H1 (cell line): ENCODE data around the gene SLC35F1. TPM values are rescaled to one million over a fixed set of nuclear protein-coding genes. Genes with fewer than 3 reads are reported as not detected.

ENCODE experiments used
- CTCF ChIA-PET: fragments of 300-600 bp; sonication (Branson Sonifier 250); formaldehyde crosslinking; loops from one replicate; lab custom pipeline; 2021; ENCODE audit not compliant: partially characterized antibody; lab: Charles Lee
- POLR2A ChIA-PET: fragments of 300-600 bp; sonication (Branson Sonifier 250); formaldehyde crosslinking; loops from one replicate; lab custom pipeline; 2021; ENCODE audit warnings: inconsistent platforms; ENCODE audit not compliant: partially characterized antibody; lab: Charles Lee
- DNase-seq, 2 experiments: peaks; one replicate each; pipeline versions ENCODE4 v3.0.0 to v3.0.0-alpha.2; 2010 to 2022; ENCODE audit warnings: low spot score in 2 of 2, low read depth in 1 of 2, mixed read lengths in 1 of 2
- FAIRE-seq: peaks from 2 replicates; lab custom pipeline; 2011; peaks lifted over from hg19 to GRCh38; lab: Jason Lieb, UNC
- H2AFZ ChIP-seq: 2 replicates; pipeline ENCODE4 v1.8.1; 2012; ENCODE audit warnings: low read length, inconsistent platforms
- H2AK5ac ChIP-seq: 2 replicates; pipeline ENCODE4 v1.6.1; 2013; ENCODE audit warnings: low read depth, low read length
- H2BK120ac ChIP-seq: replicated peaks from 2 replicates; pipeline ENCODE3; 2013; ENCODE audit warnings: low read depth, low read length, inconsistent platforms
- H2BK12ac ChIP-seq: 2 replicates; pipeline ENCODE4 v1.6.1; 2013; ENCODE audit warnings: low read depth, low read length
- H2BK15ac ChIP-seq: 2 replicates; pipeline ENCODE4 v1.6.1; 2013; ENCODE audit warnings: low read length
- H2BK20ac ChIP-seq: 2 replicates; pipeline ENCODE4 v1.6.1; 2013; ENCODE audit warnings: low read length
- H2BK5ac ChIP-seq: 2 replicates; pipeline ENCODE4 v1.6.1; 2013; ENCODE audit warnings: low read depth, low read length
- H3K14ac ChIP-seq: 2 replicates; pipeline ENCODE4 v1.6.1; 2013; ENCODE audit warnings: inconsistent platforms; ENCODE audit not compliant: insufficient read length
- H3K18ac ChIP-seq: 2 replicates; pipeline ENCODE4 v1.6.1; 2013; ENCODE audit warnings: low read length; ENCODE audit errors: extremely low read depth
- H3K23ac ChIP-seq: 2 replicates; pipeline ENCODE4 v1.6.1; 2013; ENCODE audit warnings: inconsistent platforms; ENCODE audit not compliant: insufficient read length
- H3K23me2 ChIP-seq: 2 replicates; pipeline ENCODE4 v1.6.1; 2013; ENCODE audit warnings: low read depth, low read length
- H3K27ac ChIP-seq: 2 replicates; pipeline ENCODE4 v1.6.1; 2011; ENCODE audit warnings: low read depth, low read length, inconsistent platforms
- H3K27me3 ChIP-seq, 4 experiments: replicated peaks in 1 of 4; 1 replicate in 1 of 4; 2 replicates in 3 of 4; pipeline versions ENCODE4 v1.6.1 to v1.8.1; 2011 to 2013; ENCODE audit warnings: low read length in 3 of 4, mild to moderate bottlenecking in 3 of 4, inconsistent platforms in 2 of 4, mixed read lengths in 2 of 4, moderate library complexity in 1 of 4; ENCODE audit not compliant: control insufficient read depth in 3 of 4, insufficient read depth in 3 of 4; ENCODE audit errors: extremely low read depth in 1 of 4
- H3K36me3 ChIP-seq, 4 experiments: 2 replicates each; pipeline versions ENCODE4 v1.6.1 to v1.8.1; 2011 to 2013; ENCODE audit warnings: mild to moderate bottlenecking in 4 of 4, low read length in 3 of 4, moderate library complexity in 2 of 4, control low read depth in 1 of 4, inconsistent platforms in 1 of 4; ENCODE audit not compliant: insufficient read depth in 4 of 4, control insufficient read depth in 2 of 4
- H3K4ac ChIP-seq: replicated peaks from 2 replicates; pipeline ENCODE3; 2013; ENCODE audit warnings: low read length, low read depth, mixed read lengths, inconsistent platforms; ENCODE audit not compliant: insufficient read length
- H3K4me1 ChIP-seq, 4 experiments: replicated peaks in 1 of 4; 1 replicate in 1 of 4; 2 replicates in 3 of 4; pipeline versions ENCODE4 v1.6.1 to v1.8.1; 2011 to 2013; ENCODE audit warnings: low read length in 3 of 4, inconsistent platforms in 2 of 4, mixed read lengths in 1 of 4; ENCODE audit not compliant: insufficient read depth in 4 of 4, control insufficient read depth in 3 of 4
- H3K4me2 ChIP-seq, 2 experiments: 2 replicates each; pipeline versions ENCODE4 v1.6.1 to v1.8.1; 2011 to 2013; ENCODE audit warnings: low read depth in 2 of 2, low read length in 2 of 2, control low read depth in 1 of 2, inconsistent platforms in 1 of 2, mild to moderate bottlenecking in 1 of 2; ENCODE audit not compliant: insufficient read depth in 1 of 2
- H3K4me3 ChIP-seq, 4 experiments: fragments of 200-600, 300-600 bp in 1 of 4; sonication (generic), shearing (Covaris generic), sonication (Bioruptor Twin) in 1 of 4; 2 replicates each; pipeline versions ENCODE4 v1.5.1 to v1.8.1; 2011 to 2016; ENCODE audit warnings: low read length in 4 of 4, low read depth in 3 of 4, control low read depth in 2 of 4, inconsistent platforms in 2 of 4, mild to moderate bottlenecking in 2 of 4, mixed read lengths in 1 of 4, moderate library complexity in 1 of 4; ENCODE audit not compliant: insufficient read depth in 2 of 4; ENCODE audit errors: extremely low read depth in 1 of 4
- H3K56ac ChIP-seq: replicated peaks from 2 replicates; pipeline ENCODE3; 2013; ENCODE audit warnings: low read depth, mild to moderate bottlenecking, mixed read lengths, low read length, inconsistent platforms; ENCODE audit not compliant: insufficient read length
- H3K79me1 ChIP-seq: 2 replicates; pipeline ENCODE4 v1.6.1; 2013; ENCODE audit warnings: low read depth, low read length, control low read depth
- H3K79me2 ChIP-seq, 2 experiments: 2 replicates each; pipeline versions ENCODE4 v1.6.1 to v1.8.1; 2012 to 2013; ENCODE audit warnings: low read length in 2 of 2, mild to moderate bottlenecking in 2 of 2, inconsistent platforms in 1 of 2; ENCODE audit not compliant: insufficient read depth in 2 of 2, control insufficient read depth in 1 of 2
- H3K9ac ChIP-seq, 4 experiments: replicated peaks in 1 of 4; 1 replicate in 1 of 4; 2 replicates in 3 of 4; pipeline versions ENCODE4 v1.6.1 to v1.8.1; 2011 to 2013; ENCODE audit warnings: low read depth in 3 of 4, low read length in 3 of 4, control low read depth in 2 of 4, mild to moderate bottlenecking in 2 of 4, moderate library complexity in 2 of 4, inconsistent platforms in 1 of 4; ENCODE audit errors: extremely low read depth in 1 of 4
- H3K9me3 ChIP-seq, 2 experiments: 2 replicates each; pipeline versions ENCODE4 v1.6.1 to v1.8.1; 2012 to 2013; ENCODE audit warnings: mild to moderate bottlenecking in 2 of 2, moderate library complexity in 2 of 2, control low read depth in 1 of 2, inconsistent platforms in 1 of 2, low read depth in 1 of 2, low read length in 1 of 2, mixed read lengths in 1 of 2; ENCODE audit not compliant: insufficient read depth in 2 of 2
- H4K20me1 ChIP-seq, 2 experiments: replicated peaks in 1 of 2; 2 replicates each; pipeline versions ENCODE3 to v1.8.1; 2011 to 2013; ENCODE audit warnings: inconsistent platforms in 2 of 2, low read length in 2 of 2, mild to moderate bottlenecking in 1 of 2; ENCODE audit not compliant: insufficient read depth in 2 of 2, control insufficient read depth in 1 of 2
- H4K5ac ChIP-seq: 2 replicates; pipeline ENCODE4 v1.6.1; 2013; ENCODE audit warnings: low read length, low read depth, mixed read lengths, inconsistent platforms; ENCODE audit not compliant: insufficient read length
- H4K8ac ChIP-seq: 2 replicates; pipeline ENCODE4 v1.8.0; 2013; ENCODE audit warnings: mild to moderate bottlenecking, moderate library complexity, low read length, inconsistent platforms; ENCODE audit not compliant: insufficient read depth; ENCODE audit errors: extremely low read depth
- H4K91ac ChIP-seq: replicated peaks from 2 replicates; pipeline ENCODE3; 2013; ENCODE audit warnings: low read length, mixed read lengths, inconsistent platforms; ENCODE audit not compliant: insufficient read length
- CTBP2 ChIP-seq: IDR thresholded peaks from 2 replicates; pipeline ENCODE4 v1.7.0; 2011; ENCODE audit warnings: borderline replicate concordance, mild to moderate bottlenecking, moderate library complexity, mixed read lengths, low read length; ENCODE audit not compliant: insufficient read depth, insufficient read length
- E2F6 ChIP-seq: IDR thresholded peaks from 2 replicates; pipeline ENCODE4 v1.6.1; 2012; ENCODE audit warnings: inconsistent platforms
- EGR1 ChIP-seq: IDR thresholded peaks from 2 replicates; pipeline ENCODE4 v1.6.1; 2011; ENCODE audit warnings: low read depth, low read length, borderline replicate concordance
- POLR2AphosphoS5 ChIP-seq: IDR thresholded peaks from 2 replicates; pipeline ENCODE4 v1.6.1; 2011; ENCODE audit warnings: low read depth, low read length
- RFX5 ChIP-seq: IDR thresholded peaks from 2 replicates; pipeline ENCODE4 v1.6.1; 2011; ENCODE audit warnings: low read depth, low read length, improper control_type of control experiment, borderline replicate concordance
- SP1 ChIP-seq: IDR thresholded peaks from 2 replicates; pipeline ENCODE4 v1.6.1; 2011; ENCODE audit warnings: low read depth, low read length
- SRF ChIP-seq: IDR thresholded peaks from 2 replicates; pipeline ENCODE4 v1.6.1; 2011; ENCODE audit warnings: mild to moderate bottlenecking, low read depth, low read length, moderate library complexity
- SUZ12 ChIP-seq: fragments of 200-600 bp; sonication (generic); IDR thresholded peaks from 2 replicates; pipeline ENCODE4 v1.6.1; 2012; ENCODE audit warnings: mild to moderate bottlenecking, inconsistent platforms, low read length, moderate library complexity, mixed read lengths
- TAF1 ChIP-seq: IDR thresholded peaks from 2 replicates; pipeline ENCODE4 v1.6.1; 2011; ENCODE audit warnings: mild to moderate bottlenecking, low read depth, low read length
- USF2 ChIP-seq: IDR thresholded peaks from 2 replicates; pipeline ENCODE4 v1.6.1; 2011; ENCODE audit warnings: low read length, improper control_type of control experiment
- WGBS, 2 experiments: shearing (Covaris generic) in 1 of 2; methylation state at CpG; one replicate each; pipeline versions ENCODE4 v1.1.6 to v1.1.7; 2013 to 2015; ENCODE audit warnings: low lambda C conversion rate in 2 of 2, mixed read lengths in 2 of 2, inconsistent platforms in 1 of 2, low coverage in 1 of 2, missing lambda C conversion rate in 1 of 2; ENCODE audit not compliant: insufficient replicate concordance in 2 of 2, insufficient coverage in 1 of 2, insufficient read length in 1 of 2; ENCODE audit errors: extremely low coverage in 1 of 2, missing lambda C conversion rate in 1 of 2; 5-methylcytosine and 5-hydroxymethylcytosine counted together
- polyA plus RNA-seq, 7 experiments: library from polyadenylated mRNA; depleted of rRNA in 3 of 7; stranded (reverse) in 5 of 7; unstranded in 2 of 7; fragments of >200 nt in 5 of 7; fragments of 200-250 nt in 2 of 7; gene quantifications; 1 replicate in 5 of 7; 2 replicates in 1 of 7; 4 replicates in 1 of 7; pipeline versions ENCODE4 v1.2.1 to v1.2.3, GENCODE V29; 2011 to 2013; ENCODE audit warnings: missing spikeins in 2 of 7, mixed read lengths in 2 of 7
- total RNA-seq: library from RNA; stranded (reverse); fragmentation: NEBNext Ultra II Directional; extraction: Animal tissue kit (Norgen Biotek cat#: 25700); gene quantifications from 2 replicates; pipeline ENCODE4 v1.2.1, GENCODE V29; 2021

The SLC35F1 gene
- total and polyA plus RNA-seq, 2 of the 8 experiments (the other 6 are each of a cell fraction or from before 2014, with no cell fraction given), result 7.0 to 10.0 TPM

- H4K20me1 ChIP-seq, result peaks cover 0 to 4% of the 10 kb centered on the region in 2 experiments
- H3K79me1 ChIP-seq, result no peaks in the 10 kb centered on the region
- no peaks in the 10 kb centered on the region for H3K36me3 ChIP-seq
- no peak overlapping the region for H3K14ac ChIP-seq
- H3K56ac ChIP-seq, result peak overlapping the region; percentile 11
- peak overlapping the region; percentile 86 for H4K8ac ChIP-seq
- H3K23ac ChIP-seq, result no peak overlapping the region
- H2BK20ac ChIP-seq, result no peak overlapping the region
- H3K4me2 ChIP-seq, result peak overlapping the region; percentile 78
- H3K4me1 ChIP-seq, result peaks cover 0 to 4% (median 0%) of the 10 kb centered on the region in 4 experiments; a peak in 2 of 7 replicates
- no peak overlapping the region; the same call in 1 of the 2 replicates for H2BK5ac ChIP-seq
- peak overlapping the region; percentile 71 for H3K18ac ChIP-seq
- DNase-seq (peak in 1 of 2 experiments; percentile 78), FAIRE-seq (no peak)
- no peaks in the 10 kb centered on the region for H3K9me3 ChIP-seq
- peaks cover 17% of the 10 kb centered on the region for H3K23me2 ChIP-seq
- no peak overlapping the region for H2BK120ac ChIP-seq
- H3K27ac ChIP-seq, result no peak overlapping the region
- H3K27me3 ChIP-seq, result peaks cover 0 to 14% (median 11%) of the 10 kb centered on the region in 4 experiments; a peak in 6 of 7 replicates
- no peak overlapping the region for H2BK15ac ChIP-seq
- peak overlapping the region; percentile 51 to 78 (median 64) for H3K9ac ChIP-seq
- 2% methylated on average over 9 of the region's 81 CpGs; no CpG with 5 or more reads in 1 of the 2 experiments for WGBS, 2 experiments
- no peak overlapping the region for H3K4ac ChIP-seq
- H2AFZ ChIP-seq, result peak overlapping the region; percentile 43; the same call in 1 of the 2 replicates
- ChIA-PET POLR2A (interaction anchor here (0.7 to 1.2 kb wide), 4 partner anchors 10 to 71 kb away, joined by 3 to 4 read pairs (median 3); no protein-coding TSS in a partner anchor), CTCF (interaction anchor here (1.0 to 1.7 kb wide), 4 partner anchors 13 to 68 kb away, joined by 3 to 7 read pairs (median 6); no protein-coding TSS in a partner anchor)
- peak overlapping the region; percentile 62 to 72 (median 63) for H3K4me3 ChIP-seq
- H2BK12ac ChIP-seq, result no peak overlapping the region
- H4K5ac ChIP-seq, result no peak overlapping the region
- no peaks in the 10 kb centered on the region for H3K79me2 ChIP-seq
- no peak overlapping the region for H2AK5ac ChIP-seq
- no peak overlapping the region for H4K91ac ChIP-seq
- no peak for TF ChIP-seq RFX5
- no peak for TF ChIP-seq EGR1
- no peak; the same call in 1 of the 2 replicates for TF ChIP-seq TAF1
- TF ChIP-seq USF2, result no peak
- peak; percentile 39; the same call in 1 of the 2 replicates for TF ChIP-seq POLR2AphosphoS5
- no peak for TF ChIP-seq CTBP2
- no peak for TF ChIP-seq SP1
- TF ChIP-seq E2F6, result peak; percentile 89
- TF ChIP-seq SUZ12, result peak; percentile 40; the same call in 1 of the 2 replicates
- no peak for TF ChIP-seq SRF
Observed at GRCh38 chr6:117907601-117908245, 659 bp downstream of the SLC35F1 start.
